H1 (cell line): Measurements from ENCODE around the gene NIT2. TPM values are rescaled to one million over a fixed set of nuclear protein-coding genes. Genes with fewer than 3 reads are reported as not detected.
A peak's percentile ranks its signal among the peaks of the same experiment; 100 is the strongest.

Experiments used
- CTCF ChIA-PET: fragments of 300-600 bp; sonication (Branson Sonifier 250); formaldehyde crosslinking; loops from one replicate; lab custom pipeline; 2021; ENCODE audit not compliant: partially characterized antibody; lab: Charles Lee
- POLR2A ChIA-PET: fragments of 300-600 bp; sonication (Branson Sonifier 250); formaldehyde crosslinking; loops from one replicate; lab custom pipeline; 2021; ENCODE audit warnings: inconsistent platforms; ENCODE audit not compliant: partially characterized antibody; lab: Charles Lee
- DNase-seq, 2 experiments: peaks; one replicate each; pipeline versions ENCODE4 v3.0.0 to v3.0.0-alpha.2; 2010 to 2022; ENCODE audit warnings: low spot score in 2 of 2, low read depth in 1 of 2, mixed read lengths in 1 of 2
- FAIRE-seq: peaks from 2 replicates; lab custom pipeline; 2011; peaks lifted over from hg19 to GRCh38; lab: Jason Lieb, UNC
- H2AFZ ChIP-seq: 2 replicates; pipeline ENCODE4 v1.8.1; 2012; ENCODE audit warnings: low read length, inconsistent platforms
- H2AK5ac ChIP-seq: 2 replicates; pipeline ENCODE4 v1.6.1; 2013; ENCODE audit warnings: low read depth, low read length
- H2BK120ac ChIP-seq: replicated peaks from 2 replicates; pipeline ENCODE3; 2013; ENCODE audit warnings: low read depth, low read length, inconsistent platforms
- H2BK12ac ChIP-seq: 2 replicates; pipeline ENCODE4 v1.6.1; 2013; ENCODE audit warnings: low read depth, low read length
- H2BK15ac ChIP-seq: 2 replicates; pipeline ENCODE4 v1.6.1; 2013; ENCODE audit warnings: low read length
- H2BK20ac ChIP-seq: 2 replicates; pipeline ENCODE4 v1.6.1; 2013; ENCODE audit warnings: low read length
- H2BK5ac ChIP-seq: 2 replicates; pipeline ENCODE4 v1.6.1; 2013; ENCODE audit warnings: low read depth, low read length
- H3K14ac ChIP-seq: 2 replicates; pipeline ENCODE4 v1.6.1; 2013; ENCODE audit warnings: inconsistent platforms; ENCODE audit not compliant: insufficient read length
- H3K18ac ChIP-seq: 2 replicates; pipeline ENCODE4 v1.6.1; 2013; ENCODE audit warnings: low read length; ENCODE audit errors: extremely low read depth
- H3K23ac ChIP-seq: 2 replicates; pipeline ENCODE4 v1.6.1; 2013; ENCODE audit warnings: inconsistent platforms; ENCODE audit not compliant: insufficient read length
- H3K23me2 ChIP-seq: 2 replicates; pipeline ENCODE4 v1.6.1; 2013; ENCODE audit warnings: low read depth, low read length
- H3K27ac ChIP-seq: 2 replicates; pipeline ENCODE4 v1.6.1; 2011; ENCODE audit warnings: low read depth, low read length, inconsistent platforms
- H3K27me3 ChIP-seq, 4 experiments: replicated peaks in 1 of 4; 1 replicate in 1 of 4; 2 replicates in 3 of 4; pipeline versions ENCODE4 v1.6.1 to v1.8.1; 2011 to 2013; ENCODE audit warnings: low read length in 3 of 4, mild to moderate bottlenecking in 3 of 4, inconsistent platforms in 2 of 4, mixed read lengths in 2 of 4, moderate library complexity in 1 of 4; ENCODE audit not compliant: control insufficient read depth in 3 of 4, insufficient read depth in 3 of 4; ENCODE audit errors: extremely low read depth in 1 of 4
- H3K36me3 ChIP-seq, 4 experiments: 2 replicates each; pipeline versions ENCODE4 v1.6.1 to v1.8.1; 2011 to 2013; ENCODE audit warnings: mild to moderate bottlenecking in 4 of 4, low read length in 3 of 4, moderate library complexity in 2 of 4, control low read depth in 1 of 4, inconsistent platforms in 1 of 4; ENCODE audit not compliant: insufficient read depth in 4 of 4, control insufficient read depth in 2 of 4
- H3K4ac ChIP-seq: replicated peaks from 2 replicates; pipeline ENCODE3; 2013; ENCODE audit warnings: low read length, low read depth, mixed read lengths, inconsistent platforms; ENCODE audit not compliant: insufficient read length
- H3K4me1 ChIP-seq, 4 experiments: replicated peaks in 1 of 4; 1 replicate in 1 of 4; 2 replicates in 3 of 4; pipeline versions ENCODE4 v1.6.1 to v1.8.1; 2011 to 2013; ENCODE audit warnings: low read length in 3 of 4, inconsistent platforms in 2 of 4, mixed read lengths in 1 of 4; ENCODE audit not compliant: insufficient read depth in 4 of 4, control insufficient read depth in 3 of 4
- H3K4me2 ChIP-seq, 2 experiments: 2 replicates each; pipeline versions ENCODE4 v1.6.1 to v1.8.1; 2011 to 2013; ENCODE audit warnings: low read depth in 2 of 2, low read length in 2 of 2, control low read depth in 1 of 2, inconsistent platforms in 1 of 2, mild to moderate bottlenecking in 1 of 2; ENCODE audit not compliant: insufficient read depth in 1 of 2
- H3K4me3 ChIP-seq, 4 experiments: fragments of 200-600, 300-600 bp in 1 of 4; sonication (generic), shearing (Covaris generic), sonication (Bioruptor Twin) in 1 of 4; 2 replicates each; pipeline versions ENCODE4 v1.5.1 to v1.8.1; 2011 to 2016; ENCODE audit warnings: low read length in 4 of 4, low read depth in 3 of 4, control low read depth in 2 of 4, inconsistent platforms in 2 of 4, mild to moderate bottlenecking in 2 of 4, mixed read lengths in 1 of 4, moderate library complexity in 1 of 4; ENCODE audit not compliant: insufficient read depth in 2 of 4; ENCODE audit errors: extremely low read depth in 1 of 4
- H3K56ac ChIP-seq: replicated peaks from 2 replicates; pipeline ENCODE3; 2013; ENCODE audit warnings: low read depth, mild to moderate bottlenecking, mixed read lengths, low read length, inconsistent platforms; ENCODE audit not compliant: insufficient read length
- H3K79me1 ChIP-seq: 2 replicates; pipeline ENCODE4 v1.6.1; 2013; ENCODE audit warnings: low read depth, low read length, control low read depth
- H3K79me2 ChIP-seq, 2 experiments: 2 replicates each; pipeline versions ENCODE4 v1.6.1 to v1.8.1; 2012 to 2013; ENCODE audit warnings: low read length in 2 of 2, mild to moderate bottlenecking in 2 of 2, inconsistent platforms in 1 of 2; ENCODE audit not compliant: insufficient read depth in 2 of 2, control insufficient read depth in 1 of 2
- H3K9ac ChIP-seq, 4 experiments: replicated peaks in 1 of 4; 1 replicate in 1 of 4; 2 replicates in 3 of 4; pipeline versions ENCODE4 v1.6.1 to v1.8.1; 2011 to 2013; ENCODE audit warnings: low read depth in 3 of 4, low read length in 3 of 4, control low read depth in 2 of 4, mild to moderate bottlenecking in 2 of 4, moderate library complexity in 2 of 4, inconsistent platforms in 1 of 4; ENCODE audit errors: extremely low read depth in 1 of 4
- H3K9me3 ChIP-seq, 2 experiments: 2 replicates each; pipeline versions ENCODE4 v1.6.1 to v1.8.1; 2012 to 2013; ENCODE audit warnings: mild to moderate bottlenecking in 2 of 2, moderate library complexity in 2 of 2, control low read depth in 1 of 2, inconsistent platforms in 1 of 2, low read depth in 1 of 2, low read length in 1 of 2, mixed read lengths in 1 of 2; ENCODE audit not compliant: insufficient read depth in 2 of 2
- H4K20me1 ChIP-seq, 2 experiments: replicated peaks in 1 of 2; 2 replicates each; pipeline versions ENCODE3 to v1.8.1; 2011 to 2013; ENCODE audit warnings: inconsistent platforms in 2 of 2, low read length in 2 of 2, mild to moderate bottlenecking in 1 of 2; ENCODE audit not compliant: insufficient read depth in 2 of 2, control insufficient read depth in 1 of 2
- H4K5ac ChIP-seq: 2 replicates; pipeline ENCODE4 v1.6.1; 2013; ENCODE audit warnings: low read length, low read depth, mixed read lengths, inconsistent platforms; ENCODE audit not compliant: insufficient read length
- H4K8ac ChIP-seq: 2 replicates; pipeline ENCODE4 v1.8.0; 2013; ENCODE audit warnings: mild to moderate bottlenecking, moderate library complexity, low read length, inconsistent platforms; ENCODE audit not compliant: insufficient read depth; ENCODE audit errors: extremely low read depth
- H4K91ac ChIP-seq: replicated peaks from 2 replicates; pipeline ENCODE3; 2013; ENCODE audit warnings: low read length, mixed read lengths, inconsistent platforms; ENCODE audit not compliant: insufficient read length
- E2F6 ChIP-seq: IDR thresholded peaks from 2 replicates; pipeline ENCODE4 v1.6.1; 2012; ENCODE audit warnings: inconsistent platforms
- EGR1 ChIP-seq: IDR thresholded peaks from 2 replicates; pipeline ENCODE4 v1.6.1; 2011; ENCODE audit warnings: low read depth, low read length, borderline replicate concordance
- GABPA ChIP-seq: IDR thresholded peaks from 2 replicates; pipeline ENCODE4 v1.6.1; 2011; ENCODE audit warnings: mild to moderate bottlenecking, low read length, moderate library complexity, borderline replicate concordance; ENCODE audit not compliant: insufficient read depth
- MAX ChIP-seq: IDR thresholded peaks from 2 replicates; pipeline ENCODE4 v1.6.1; 2012; ENCODE audit warnings: inconsistent platforms
- RFX5 ChIP-seq: IDR thresholded peaks from 2 replicates; pipeline ENCODE4 v1.6.1; 2011; ENCODE audit warnings: low read depth, low read length, improper control_type of control experiment, borderline replicate concordance
- SIRT6 ChIP-seq: IDR thresholded peaks from one replicate; pipeline ENCODE4 v1.7.1; 2012; ENCODE audit warnings: low read length, inconsistent platforms
- SRF ChIP-seq: IDR thresholded peaks from 2 replicates; pipeline ENCODE4 v1.6.1; 2011; ENCODE audit warnings: mild to moderate bottlenecking, low read depth, low read length, moderate library complexity
- TAF1 ChIP-seq: IDR thresholded peaks from 2 replicates; pipeline ENCODE4 v1.6.1; 2011; ENCODE audit warnings: mild to moderate bottlenecking, low read depth, low read length
- TAF7 ChIP-seq: optimal IDR thresholded peaks from 2 replicates; pipeline ENCODE3; 2011; ENCODE audit warnings: low read depth, mild to moderate bottlenecking, inconsistent platforms, low read length, moderate library complexity, borderline replicate concordance
- WGBS, 2 experiments: shearing (Covaris generic) in 1 of 2; methylation state at CpG; one replicate each; pipeline versions ENCODE4 v1.1.6 to v1.1.7; 2013 to 2015; ENCODE audit warnings: low lambda C conversion rate in 2 of 2, mixed read lengths in 2 of 2, inconsistent platforms in 1 of 2, low coverage in 1 of 2, missing lambda C conversion rate in 1 of 2; ENCODE audit not compliant: insufficient replicate concordance in 2 of 2, insufficient coverage in 1 of 2, insufficient read length in 1 of 2; ENCODE audit errors: extremely low coverage in 1 of 2, missing lambda C conversion rate in 1 of 2; 5-methylcytosine and 5-hydroxymethylcytosine counted together
- polyA plus RNA-seq, 7 experiments: library from polyadenylated mRNA; depleted of rRNA in 3 of 7; stranded (reverse) in 5 of 7; unstranded in 2 of 7; fragments of >200 nt in 5 of 7; fragments of 200-250 nt in 2 of 7; gene quantifications; 1 replicate in 5 of 7; 2 replicates in 1 of 7; 4 replicates in 1 of 7; pipeline versions ENCODE4 v1.2.1 to v1.2.3, GENCODE V29; 2011 to 2013; ENCODE audit warnings: missing spikeins in 2 of 7, mixed read lengths in 2 of 7
- total RNA-seq: library from RNA; stranded (reverse); fragmentation: NEBNext Ultra II Directional; extraction: Animal tissue kit (Norgen Biotek cat#: 25700); gene quantifications from 2 replicates; pipeline ENCODE4 v1.2.1, GENCODE V29; 2021
- TF ChIP-seq, protein P1 (sequence below): IDR thresholded peaks from 2 replicates; pipeline ENCODE4 v1.6.1; 2011; ENCODE audit warnings: low read length, improper control_type of control experiment

The NIT2 gene
- total and polyA plus RNA-seq, 2 of the 8 experiments (the other 6 are each of a cell fraction or from before 2014, with no cell fraction given), result 15.2 to 25.3 TPM

GRCh38 chr3:100333970-100334487 is 528 bp upstream of the NIT2 start:
- no peaks in the 10 kb centered on the region for H3K9me3 ChIP-seq
- H3K27me3 ChIP-seq, result no peaks in the 10 kb centered on the region; a peak in 2 of 7 replicates
- no peak overlapping the region for H3K23ac ChIP-seq
- ChIA-PET POLR2A (interaction anchor here (0.7 to 3.4 kb wide), 9 partner anchors 12 to 463 kb away, joined by 3 to 23 read pairs (median 3); partner anchors contain the start of genes LNP1 and TOMM70), CTCF (interaction anchor here (1.2 to 1.8 kb wide), 3 partner anchors 17 to 256 kb away, joined by 3 to 5 read pairs (median 3); no protein-coding TSS in a partner anchor)
- peaks cover 0 to 6% (median 4%) of the 10 kb centered on the region in 4 experiments; a peak in 5 of 7 replicates for H3K4me1 ChIP-seq
- H3K27ac ChIP-seq, result no peak overlapping the region
- H3K56ac ChIP-seq, result no peak overlapping the region
- H3K18ac ChIP-seq, result peak overlapping the region; percentile 68; the same call in 1 of the 2 replicates
- peak overlapping the region; percentile 49 to 81 (median 75) for H3K9ac ChIP-seq
- peak overlapping the region; percentile 100 for H2AFZ ChIP-seq
- peak overlapping the region; percentile 22; the same call in 1 of the 2 replicates for H2BK12ac ChIP-seq
- no peak overlapping the region for H3K4ac ChIP-seq
- H3K23me2 ChIP-seq, result peaks cover 4% of the 10 kb centered on the region; the same call in 1 of the 2 replicates
- no peak overlapping the region for H4K91ac ChIP-seq
- peak overlapping the region; percentile 73; the same call in 1 of the 2 replicates for H2BK15ac ChIP-seq
- H4K5ac ChIP-seq, result no peak overlapping the region
- H3K36me3 ChIP-seq, result no peaks in the 10 kb centered on the region
- H2BK5ac ChIP-seq, result no peak overlapping the region
- H3K79me1 ChIP-seq, result no peaks in the 10 kb centered on the region; the same call in 1 of the 2 replicates
- FAIRE-seq (no peak), DNase-seq (no peak)
- H3K79me2 ChIP-seq, result no peaks in the 10 kb centered on the region
- no peak overlapping the region for H2BK20ac ChIP-seq
- H3K4me2 ChIP-seq, result peak overlapping the region; percentile 70 to 100
- no peaks in the 10 kb centered on the region for H4K20me1 ChIP-seq
- no peak overlapping the region for H2BK120ac ChIP-seq
- H2AK5ac ChIP-seq, result no peak overlapping the region; the same call in 1 of the 2 replicates
- no peak overlapping the region for H4K8ac ChIP-seq
- no peak overlapping the region for H3K14ac ChIP-seq
- 44% methylated on average over 14 of the region's 14 CpGs; no CpG with 5 or more reads in 1 of the 2 experiments for WGBS, 2 experiments
- H3K4me3 ChIP-seq, result peak overlapping the region; percentile 49 to 75 (median 68)
- TF ChIP-seq SIRT6 (no peak), TAF7 (no peak), TAF1 (no peak), EGR1 (no peak), E2F6 (no peak), SRF (no peak), MAX (no peak), GABPA (no peak), RFX5 (no peak)
- TF ChIP-seq, protein P1, sequence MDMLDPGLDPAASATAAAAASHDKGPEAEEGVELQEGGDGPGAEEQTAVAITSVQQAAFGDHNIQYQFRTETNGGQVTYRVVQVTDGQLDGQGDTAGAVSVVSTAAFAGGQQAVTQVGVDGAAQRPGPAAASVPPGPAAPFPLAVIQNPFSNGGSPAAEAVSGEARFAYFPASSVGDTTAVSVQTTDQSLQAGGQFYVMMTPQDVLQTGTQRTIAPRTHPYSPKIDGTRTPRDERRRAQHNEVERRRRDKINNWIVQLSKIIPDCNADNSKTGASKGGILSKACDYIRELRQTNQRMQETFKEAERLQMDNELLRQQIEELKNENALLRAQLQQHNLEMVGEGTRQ, result no peak
